IPS DF 6.9 (cell line): Measurements from ENCODE around the gene ANKRD28.
"Not testable (repeated sequence)": the region's sequence is repeated elsewhere in the genome, so short reads cannot be mapped to it uniquely, and the experiment has no call there.

Experiments used
- DNase-seq: peaks from one replicate; pipeline ENCODE4 v3.0.0-alpha.2; 2013; ENCODE audit warnings: low read depth, low spot score
- H3K27ac ChIP-seq: one replicate; pipeline ENCODE4 v1.5.1; 2013; ENCODE audit warnings: low read length, control low read depth
- H3K27me3 ChIP-seq: 2 replicates; pipeline ENCODE4 v1.6.1; 2013; ENCODE audit warnings: mild to moderate bottlenecking, low read length; ENCODE audit not compliant: control insufficient read depth, insufficient read depth
- H3K36me3 ChIP-seq: 2 replicates; pipeline ENCODE4 v1.6.1; 2013; ENCODE audit warnings: low read length; ENCODE audit not compliant: control insufficient read depth, insufficient read depth
- H3K4me1 ChIP-seq: 2 replicates; pipeline ENCODE4 v1.6.1; 2013; ENCODE audit warnings: low read length; ENCODE audit not compliant: control insufficient read depth, insufficient read depth
- H3K4me3 ChIP-seq: 2 replicates; pipeline ENCODE4 v1.5.1; 2013; ENCODE audit warnings: mild to moderate bottlenecking, low read length
- H3K9me3 ChIP-seq: 2 replicates; pipeline ENCODE4 v1.6.1; 2013; ENCODE audit warnings: low read length, inconsistent platforms; ENCODE audit not compliant: control insufficient read depth, insufficient read depth
- WGBS: extraction: QIAGEN DNeasy Blood & Tissue Kit; methylation state at CpG from one replicate; pipeline ENCODE4 v1.1.7; 2013; ENCODE audit warnings: mixed read lengths, missing lambda C conversion rate; ENCODE audit not compliant: insufficient read length, insufficient coverage; 5-methylcytosine and 5-hydroxymethylcytosine counted together

ANKRD28 gene

DNA sequence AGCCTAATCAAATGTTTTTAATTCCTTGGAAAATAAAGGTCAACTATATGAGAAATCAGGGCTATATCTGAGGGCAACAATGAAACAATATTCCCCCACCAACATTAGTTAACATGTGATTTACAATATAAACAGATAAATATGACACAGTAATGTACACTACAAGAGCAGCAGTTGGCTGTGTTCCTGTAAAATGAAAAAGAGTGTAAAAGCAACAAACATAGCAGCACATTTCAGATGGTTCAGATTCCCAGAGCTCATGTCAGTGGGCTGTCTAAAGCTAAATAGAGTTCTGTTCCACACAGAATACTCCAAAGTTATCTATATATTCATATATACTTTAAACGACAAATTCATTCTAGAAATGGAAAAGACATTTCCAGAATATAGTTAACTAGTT, 42.6 kb downstream of the ANKRD28 start:
- no peaks in the 10 kb centered on the region for H3K27me3 ChIP-seq
- H3K9me3 ChIP-seq = no peaks in the 10 kb centered on the region
- H3K4me3 ChIP-seq = no peak overlapping the region
- WGBS = no CpG with 5 or more reads among the region's 1 CpG
- no peak overlapping the region for H3K27ac ChIP-seq
- peaks cover 2% of the 10 kb centered on the region; the same call in 1 of the 2 replicates for H3K4me1 ChIP-seq
- DNase-seq = no peak
- no peaks in the 10 kb centered on the region for H3K36me3 ChIP-seq

DNA sequence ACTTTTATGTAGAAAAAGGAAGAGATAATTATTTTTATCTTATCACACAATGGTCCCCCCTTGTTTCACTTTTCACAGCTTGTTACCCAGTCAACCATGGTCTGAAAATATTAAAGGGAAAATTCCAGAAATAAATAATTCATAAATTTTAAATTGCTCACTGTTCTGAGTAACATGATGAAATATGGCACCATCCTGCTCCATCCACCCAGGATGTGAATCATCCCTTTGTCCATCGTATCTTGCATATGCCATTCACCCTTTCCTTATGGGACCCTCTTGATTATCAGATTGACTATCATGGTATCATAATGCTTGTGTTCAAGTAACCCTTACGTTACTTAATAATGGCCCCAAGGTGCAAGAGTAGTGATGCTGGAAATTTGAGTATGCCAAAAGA, 43.7 kb downstream of the ANKRD28 start:
- Histone ChIP-seq H3K4me3 (no peak overlapping the region), H3K36me3 (no peaks in the 10 kb centered on the region), H3K9me3 (no peaks in the 10 kb centered on the region), H3K4me1 (peaks cover 2% of the 10 kb centered on the region; the same call in 1 of the 2 replicates), H3K27ac (no peak overlapping the region), H3K27me3 (no peaks in the 10 kb centered on the region)
- no CpG with 5 or more reads among the region's 2 CpGs for WGBS
- no peak for DNase-seq

DNA sequence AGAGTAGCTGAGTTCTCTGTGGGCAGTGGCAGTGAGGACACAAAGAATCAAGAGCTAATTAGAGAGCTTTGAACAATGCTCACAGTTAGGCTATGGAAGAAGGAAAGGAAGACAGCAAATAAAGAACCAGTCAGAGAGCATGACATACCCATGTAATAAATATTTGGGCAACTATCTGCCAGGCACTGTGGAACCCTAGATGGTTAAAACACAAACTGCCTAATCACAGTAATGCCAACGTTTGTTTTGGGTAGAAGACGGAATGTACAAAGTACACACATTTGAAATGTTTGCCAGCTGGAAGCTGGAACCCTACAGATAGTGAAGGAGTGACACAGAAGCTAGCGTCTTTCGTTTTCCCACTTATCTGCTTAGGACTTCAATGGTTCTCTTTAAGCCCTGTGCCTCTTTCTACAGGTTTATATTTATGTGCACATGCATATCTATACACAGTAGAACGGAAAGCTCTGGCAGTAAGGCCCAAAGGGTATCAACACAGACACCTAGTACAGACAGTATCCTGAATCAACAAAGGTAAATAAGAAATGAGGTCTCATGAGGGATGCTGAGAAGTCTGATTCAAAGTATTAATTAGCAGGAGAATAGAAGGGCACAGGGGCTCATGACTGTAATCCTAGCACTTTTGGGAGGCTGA, 44.6 kb downstream of the ANKRD28 start:
- WGBS = no CpG with 5 or more reads among the region's 5 CpGs
- no peaks in the 10 kb centered on the region for H3K36me3 ChIP-seq
- H3K4me3 ChIP-seq = no peak overlapping the region
- peaks cover 2% of the 10 kb centered on the region; the same call in 1 of the 2 replicates for H3K4me1 ChIP-seq
- no peaks in the 10 kb centered on the region for H3K9me3 ChIP-seq
- DNase-seq = no peak
- no peaks in the 10 kb centered on the region for H3K27me3 ChIP-seq
- H3K27ac ChIP-seq = no peak overlapping the region

GRCh38 chr3:15750879-15751278, 46.9 kb downstream of the ANKRD28 start:
- Histone ChIP-seq H3K9me3 (no peaks in the 10 kb centered on the region), H3K27ac (no peak overlapping the region), H3K4me1 (no peaks in the 10 kb centered on the region), H3K36me3 (no peaks in the 10 kb centered on the region), H3K4me3 (no peak overlapping the region), H3K27me3 (no peaks in the 10 kb centered on the region)
- no peak for DNase-seq
- no CpG with 5 or more reads among the region's 2 CpGs for WGBS

DNA sequence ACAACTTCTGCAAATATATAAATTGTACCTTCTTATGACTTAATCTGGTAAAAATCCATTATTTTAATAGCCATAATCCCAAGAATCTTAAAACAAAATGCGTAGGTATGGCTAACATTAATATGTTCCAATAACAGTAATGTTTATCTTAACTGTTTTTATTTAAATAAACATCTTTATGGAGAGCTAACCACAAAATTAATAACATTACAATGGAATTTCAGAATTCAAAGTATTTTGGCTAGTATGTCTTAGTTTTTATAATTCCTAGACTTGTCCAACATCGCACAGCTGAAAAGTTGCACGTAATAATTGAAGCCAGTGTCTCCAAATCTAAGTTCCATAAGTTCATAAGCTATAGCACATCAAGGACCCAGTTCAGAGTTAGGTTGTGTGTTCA, 47.6 kb downstream of the ANKRD28 start:
- no peak overlapping the region for H3K27ac ChIP-seq
- no peak for DNase-seq

DNA sequence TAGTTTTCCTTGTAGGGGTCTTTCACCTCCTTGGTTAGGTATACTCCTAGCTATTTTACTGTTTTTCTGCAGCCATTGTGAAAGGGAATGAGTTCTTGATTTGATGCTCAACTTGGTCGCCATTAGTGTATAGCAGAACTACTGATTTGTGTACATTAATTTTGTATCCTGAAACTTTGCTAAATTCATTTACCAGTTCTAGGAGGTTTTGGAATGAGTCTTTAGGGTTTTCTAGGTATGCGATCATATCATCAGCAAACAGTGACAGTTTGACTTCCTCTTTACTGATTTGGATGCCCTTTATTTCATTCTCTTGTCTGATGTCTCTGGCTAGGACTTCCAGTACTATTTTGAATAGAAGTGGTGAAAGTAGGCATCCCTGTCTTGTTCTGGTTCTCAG, 51.9 kb downstream of the ANKRD28 start:
- not testable (repeated sequence) for DNase-seq, H3K4me3 ChIP-seq, H3K36me3 ChIP-seq, H3K27me3 ChIP-seq, H3K4me1 ChIP-seq, H3K9me3 ChIP-seq, H3K27ac ChIP-seq
- no CpG with 5 or more reads among the region's 2 CpGs for WGBS

More for the DNA sequence above, 47.6 kb downstream of the ANKRD28 start:
- H3K27me3 ChIP-seq = no peaks in the 10 kb centered on the region
- no peaks in the 10 kb centered on the region for H3K4me1 ChIP-seq
- no CpG with 5 or more reads among the region's 3 CpGs for WGBS
- H3K9me3 ChIP-seq = no peaks in the 10 kb centered on the region
- H3K36me3 ChIP-seq = no peaks in the 10 kb centered on the region
- H3K4me3 ChIP-seq = no peak overlapping the region

- no peak for DNase-seq
- Histone ChIP-seq H3K36me3 (no peaks in the 10 kb centered on the region), H3K4me1 (no peaks in the 10 kb centered on the region), H3K9me3 (no peaks in the 10 kb centered on the region), H3K27ac (no peak overlapping the region), H3K27me3 (no peaks in the 10 kb centered on the region), H3K4me3 (no peak overlapping the region)
- WGBS = no CpG with 5 or more reads among the region's 6 CpGs
Observed at GRCh38 chr3:15744176-15744575, 53.6 kb downstream of the ANKRD28 start.

- Histone ChIP-seq H3K27me3 (no peaks in the 10 kb centered on the region), H3K27ac (no peak overlapping the region), H3K9me3 (no peaks in the 10 kb centered on the region), H3K4me3 (no peak overlapping the region), H3K36me3 (no peaks in the 10 kb centered on the region), H3K4me1 (no peaks in the 10 kb centered on the region)
- no peak for DNase-seq
- 100% methylated on average over 2 of the region's 3 CpGs for WGBS
Observed at GRCh38 chr3:15743587-15744009, 54.2 kb downstream of the ANKRD28 start.

DNA sequence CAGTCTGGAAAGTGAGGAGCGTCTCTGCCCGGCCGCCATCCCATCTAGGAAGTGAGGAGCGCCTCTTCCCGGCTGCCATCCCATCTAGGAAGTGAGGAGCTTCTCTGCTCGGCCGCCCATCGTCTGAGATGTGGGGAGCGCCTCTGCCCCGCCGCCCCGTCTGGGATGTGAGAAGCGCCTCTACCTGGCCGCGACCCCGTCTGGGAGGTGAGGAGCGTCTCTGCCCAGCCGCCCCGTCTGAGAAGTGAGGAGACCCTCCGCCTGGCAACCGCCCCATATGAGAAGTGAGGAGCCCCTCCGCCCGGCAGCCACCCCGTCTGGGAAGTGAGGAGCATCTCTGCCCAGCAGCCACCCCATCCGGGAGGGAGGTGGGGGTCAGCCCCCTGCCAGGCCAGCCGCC, 55.5 kb downstream of the ANKRD28 start:
- H3K9me3 ChIP-seq, H3K27me3 ChIP-seq, DNase-seq, H3K36me3 ChIP-seq, H3K4me3 ChIP-seq, H3K4me1 ChIP-seq, H3K27ac ChIP-seq: not testable (repeated sequence)
- WGBS = no CpG with 5 or more reads among the region's 26 CpGs

DNA sequence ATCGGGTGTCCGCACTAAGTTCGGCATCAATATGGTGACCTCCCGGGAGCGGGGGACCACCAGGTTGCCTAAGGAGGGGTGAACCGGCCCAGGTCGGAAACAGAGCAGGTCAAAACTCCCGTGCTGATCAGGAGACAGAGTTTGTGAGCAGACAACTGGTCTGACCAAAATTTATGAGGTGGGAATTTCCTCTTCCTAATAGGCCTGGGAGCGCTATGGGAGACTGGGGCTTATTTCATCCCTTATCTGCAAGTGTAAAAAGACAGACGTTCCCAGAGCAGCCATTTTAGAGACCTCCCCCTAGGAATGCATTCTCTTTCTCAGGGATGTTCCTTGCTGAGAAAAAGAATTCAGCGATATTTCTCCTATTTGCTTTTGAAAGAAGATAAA, 59.2 kb downstream of the ANKRD28 start:
- H3K4me3 ChIP-seq, H3K27ac ChIP-seq, H3K4me1 ChIP-seq, DNase-seq, H3K9me3 ChIP-seq, H3K27me3 ChIP-seq, H3K36me3 ChIP-seq: not testable (repeated sequence)
- no CpG with 5 or more reads among the region's 11 CpGs for WGBS

- DNase-seq = no peak
- Histone ChIP-seq H3K4me1 (no peaks in the 10 kb centered on the region), H3K9me3 (no peaks in the 10 kb centered on the region), H3K27me3 (no peaks in the 10 kb centered on the region), H3K4me3 (no peak overlapping the region), H3K36me3 (no peaks in the 10 kb centered on the region), H3K27ac (no peak overlapping the region)
- no CpG with 5 or more reads among the region's 2 CpGs for WGBS
Observed at GRCh38 chr3:15731024-15731423, 66.8 kb downstream of the ANKRD28 start.
